Neural crest cell (in vitro differentiated cells): ENCODE data around the gene ZCCHC7. TPM values are rescaled to one million over a fixed set of nuclear protein-coding genes. Genes with fewer than 3 reads are reported as not detected.

ENCODE experiments used
- DNase-seq: peaks from one replicate; pipeline ENCODE4 v3.0.0; 2021; ENCODE audit warnings: low read depth, mixed read lengths, low spot score
- H3K27ac Mint-ChIP-seq: one replicate; pipeline ENCODE4 v1.8.0; 2021; ENCODE audit warnings: mild to moderate bottlenecking, mixed read lengths; ENCODE audit not compliant: unreplicated experiment
- H3K27me3 Mint-ChIP-seq: 2 replicates; pipeline ENCODE4 v1.8.0; 2021; ENCODE audit warnings: low read depth, mild to moderate bottlenecking, mixed read lengths
- H3K36me3 Mint-ChIP-seq: 2 replicates; pipeline ENCODE4 v1.8.0; 2021; ENCODE audit warnings: low read depth, mild to moderate bottlenecking, mixed read lengths
- H3K4me1 Mint-ChIP-seq: 2 replicates; pipeline ENCODE4 v1.8.0; 2021; ENCODE audit warnings: mixed read lengths
- H3K4me3 Mint-ChIP-seq: one replicate; pipeline ENCODE4 v1.8.0; 2021; ENCODE audit warnings: mild to moderate bottlenecking, mixed read lengths
- H3K9me3 Mint-ChIP-seq: 2 replicates; pipeline ENCODE4 v1.8.0; 2021; ENCODE audit warnings: mixed read lengths
- total RNA-seq: library from RNA; stranded (reverse); gene quantifications from 2 replicates; pipeline ENCODE4 v1.2.1, GENCODE V29; 2021
- TF ChIP-seq, protein P1 (sequence below): fragments of 200-600 bp; sonication (generic); conservative IDR thresholded peaks from 2 replicates; pipeline ENCODE4 v1.5.0; 2021; ENCODE audit warnings: antibody characterized with exemption, mild to moderate bottlenecking

The ZCCHC7 gene
- total RNA-seq, 1 donor from 2014 or later = 21.6 TPM

DNA sequence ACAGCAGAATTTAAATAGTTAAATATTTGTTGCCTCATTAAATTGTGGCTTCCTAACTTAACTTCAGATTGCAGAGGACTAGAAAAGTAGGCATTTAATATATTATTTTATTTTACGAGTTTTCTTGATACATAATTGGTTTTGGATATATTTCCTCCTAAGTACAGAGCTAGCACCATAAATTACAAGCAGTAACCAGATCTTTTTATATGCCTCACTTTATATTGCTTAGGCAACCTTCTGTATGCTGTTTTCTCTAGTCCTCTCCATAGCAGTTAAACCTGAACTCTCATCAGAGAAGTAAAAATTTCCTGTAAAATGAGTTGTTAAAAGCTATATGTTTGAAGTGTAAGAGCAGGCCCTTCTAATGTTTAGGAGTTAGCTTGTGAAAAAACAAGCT lies 144.2 kb downstream of the ZCCHC7 start:
- no peak for DNase-seq
- no peaks in the 10 kb centered on the region for H3K9me3 Mint-ChIP-seq
- no peaks in the 10 kb centered on the region for H3K27me3 Mint-ChIP-seq
- H3K4me1 Mint-ChIP-seq = peaks cover 19% of the 10 kb centered on the region
- no peak overlapping the region for H3K27ac Mint-ChIP-seq
- no peak overlapping the region for H3K4me3 Mint-ChIP-seq
- TF ChIP-seq, protein P1, sequence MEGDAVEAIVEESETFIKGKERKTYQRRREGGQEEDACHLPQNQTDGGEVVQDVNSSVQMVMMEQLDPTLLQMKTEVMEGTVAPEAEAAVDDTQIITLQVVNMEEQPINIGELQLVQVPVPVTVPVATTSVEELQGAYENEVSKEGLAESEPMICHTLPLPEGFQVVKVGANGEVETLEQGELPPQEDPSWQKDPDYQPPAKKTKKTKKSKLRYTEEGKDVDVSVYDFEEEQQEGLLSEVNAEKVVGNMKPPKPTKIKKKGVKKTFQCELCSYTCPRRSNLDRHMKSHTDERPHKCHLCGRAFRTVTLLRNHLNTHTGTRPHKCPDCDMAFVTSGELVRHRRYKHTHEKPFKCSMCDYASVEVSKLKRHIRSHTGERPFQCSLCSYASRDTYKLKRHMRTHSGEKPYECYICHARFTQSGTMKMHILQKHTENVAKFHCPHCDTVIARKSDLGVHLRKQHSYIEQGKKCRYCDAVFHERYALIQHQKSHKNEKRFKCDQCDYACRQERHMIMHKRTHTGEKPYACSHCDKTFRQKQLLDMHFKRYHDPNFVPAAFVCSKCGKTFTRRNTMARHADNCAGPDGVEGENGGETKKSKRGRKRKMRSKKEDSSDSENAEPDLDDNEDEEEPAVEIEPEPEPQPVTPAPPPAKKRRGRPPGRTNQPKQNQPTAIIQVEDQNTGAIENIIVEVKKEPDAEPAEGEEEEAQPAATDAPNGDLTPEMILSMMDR = no peak
- H3K36me3 Mint-ChIP-seq = no peaks in the 10 kb centered on the region

DNA sequence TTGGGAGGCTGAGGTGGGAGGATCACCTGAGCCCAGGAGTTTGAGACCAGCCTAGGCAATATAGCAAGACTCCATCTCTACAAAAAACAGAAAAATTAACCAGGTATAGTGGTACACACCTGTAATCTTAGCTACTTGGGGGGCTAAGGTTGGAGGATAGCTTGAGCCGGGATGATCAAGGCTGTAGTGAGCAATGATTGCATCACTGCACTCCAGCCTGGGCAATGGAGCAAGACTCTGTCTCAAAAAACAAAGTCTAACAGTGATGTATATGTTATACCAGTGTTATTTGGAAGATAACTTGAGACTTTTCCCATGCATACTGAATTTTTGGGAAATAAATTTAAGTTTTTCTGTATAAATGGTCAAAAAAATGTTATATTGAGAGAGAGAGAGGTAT lies 146.3 kb downstream of the ZCCHC7 start:
- H3K4me3 Mint-ChIP-seq = no peak overlapping the region
- peaks cover 8% of the 10 kb centered on the region for H3K4me1 Mint-ChIP-seq
- no peaks in the 10 kb centered on the region for H3K27me3 Mint-ChIP-seq
- DNase-seq = no peak
- no peaks in the 10 kb centered on the region for H3K9me3 Mint-ChIP-seq
- H3K27ac Mint-ChIP-seq = no peak overlapping the region
- no peaks in the 10 kb centered on the region for H3K36me3 Mint-ChIP-seq
- TF ChIP-seq, protein P1 = no peak

DNA sequence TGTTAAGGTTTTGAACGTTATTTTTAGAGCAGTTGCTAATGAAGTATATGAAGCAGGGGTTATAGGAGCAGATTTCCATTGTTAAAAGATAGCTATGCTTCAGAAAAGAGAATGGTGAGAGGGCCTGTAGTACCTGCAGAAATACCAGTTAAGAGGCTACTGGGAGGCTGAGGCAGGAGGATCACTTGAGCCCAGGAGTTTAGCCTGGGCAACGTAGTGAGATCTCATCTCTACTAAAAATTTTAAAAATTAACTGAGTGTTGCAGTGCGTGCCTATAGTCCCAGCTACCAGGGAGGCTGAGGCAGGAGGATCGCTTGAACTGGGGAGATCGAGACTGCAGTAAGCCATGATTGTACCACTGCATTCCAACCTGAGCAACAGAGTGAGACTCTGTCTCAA lies 148.8 kb downstream of the ZCCHC7 start:
- TF ChIP-seq, protein P1 = no peak
- peaks cover 3% of the 10 kb centered on the region for H3K36me3 Mint-ChIP-seq
- H3K4me1 Mint-ChIP-seq = no peaks in the 10 kb centered on the region
- H3K9me3 Mint-ChIP-seq = peaks cover 3% of the 10 kb centered on the region
- no peaks in the 10 kb centered on the region for H3K27me3 Mint-ChIP-seq
- no peak overlapping the region for H3K27ac Mint-ChIP-seq
- DNase-seq = no peak
- H3K4me3 Mint-ChIP-seq = no peak overlapping the region

DNA sequence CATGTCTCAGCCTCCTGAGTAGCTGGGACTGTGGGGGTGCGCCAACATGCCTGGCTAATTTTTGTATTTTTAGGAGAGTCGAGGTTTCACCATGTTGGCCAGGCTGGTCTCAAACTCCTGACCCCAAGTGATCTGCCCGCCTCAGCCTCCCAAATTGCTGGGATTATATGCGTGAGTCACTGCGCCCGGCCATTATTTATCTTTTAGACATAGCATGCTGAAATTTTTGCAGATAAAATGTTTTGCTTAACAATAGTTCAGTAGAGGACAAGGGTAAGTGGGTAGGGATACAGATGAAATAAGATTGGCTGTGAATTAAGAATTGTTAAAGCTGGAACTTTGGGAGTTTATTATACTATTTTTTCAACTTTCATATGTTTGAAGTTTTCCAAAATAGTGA lies 151.3 kb downstream of the ZCCHC7 start:
- Mint-ChIP-seq H3K27ac (no peak overlapping the region), H3K4me1 (no peaks in the 10 kb centered on the region), H3K36me3 (peaks cover 5% of the 10 kb centered on the region), H3K9me3 (peaks cover 3% of the 10 kb centered on the region), H3K4me3 (no peak overlapping the region), H3K27me3 (no peaks in the 10 kb centered on the region)
- DNase-seq = no peak
- TF ChIP-seq, protein P1 = no peak

DNA sequence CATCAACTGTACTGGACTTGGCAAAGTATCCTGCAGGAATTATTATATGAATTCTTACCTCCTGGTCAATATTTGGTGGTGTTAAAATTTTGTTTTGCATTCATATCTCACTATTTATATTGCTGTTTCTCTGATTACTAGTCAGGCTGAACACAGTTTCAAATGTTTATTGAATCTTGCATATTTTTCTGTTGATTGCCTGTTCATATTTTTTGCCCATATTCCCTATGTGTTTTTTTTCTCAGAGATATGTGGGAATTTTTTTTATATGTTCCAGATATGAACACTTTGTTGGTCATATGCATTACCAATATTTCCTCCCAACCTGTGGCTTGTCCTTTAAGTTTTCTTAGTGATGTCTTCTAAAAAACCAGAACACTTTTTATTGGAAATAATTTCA lies 153.2 kb downstream of the ZCCHC7 start:
- Mint-ChIP-seq H3K4me1 (no peaks in the 10 kb centered on the region), H3K36me3 (peaks cover 5% of the 10 kb centered on the region), H3K27ac (no peak overlapping the region), H3K9me3 (peaks cover 5% of the 10 kb centered on the region), H3K4me3 (no peak overlapping the region), H3K27me3 (no peaks in the 10 kb centered on the region)
- TF ChIP-seq, protein P1 = no peak
- no peak for DNase-seq

DNA sequence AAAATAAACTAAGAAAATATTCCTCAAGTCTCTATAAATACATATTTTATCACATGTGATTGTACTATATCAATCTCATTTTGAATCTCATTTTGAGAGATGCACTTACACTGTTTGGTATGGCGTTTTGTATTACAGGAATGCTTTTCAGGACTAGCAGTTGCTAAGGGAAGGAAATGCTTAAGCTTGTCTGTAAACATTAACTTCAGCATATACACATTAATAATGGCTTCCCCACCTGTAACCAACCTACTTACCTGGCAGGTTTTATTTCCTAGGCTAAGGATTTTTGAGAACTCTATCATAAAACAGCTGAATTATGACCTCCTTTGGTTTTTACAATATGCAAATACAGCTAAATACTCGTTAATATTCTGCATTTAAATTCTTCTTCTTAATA lies 161.2 kb downstream of the ZCCHC7 start:
- H3K9me3 Mint-ChIP-seq = peaks cover 2% of the 10 kb centered on the region
- TF ChIP-seq, protein P1 = no peak
- peaks cover 26% of the 10 kb centered on the region for H3K4me1 Mint-ChIP-seq
- no peak overlapping the region for H3K27ac Mint-ChIP-seq
- no peaks in the 10 kb centered on the region for H3K27me3 Mint-ChIP-seq
- no peak for DNase-seq
- H3K4me3 Mint-ChIP-seq = no peak overlapping the region
- no peaks in the 10 kb centered on the region for H3K36me3 Mint-ChIP-seq
